GM23248 (cell line): ENCODE measurements around the gene TBX18. TPM values are rescaled to one million over a fixed set of nuclear protein-coding genes. Genes with fewer than 3 reads are reported as not detected.

Experiments used
- DNase-seq: peaks from one replicate; pipeline ENCODE4 v3.0.0-alpha.2; 2015
- H2AFZ ChIP-seq: fragments of 200-600 bp; sonication (generic); 2 replicates; pipeline ENCODE4 v1.6.1; 2016; ENCODE audit warnings: antibody characterized with exemption
- H3F3A ChIP-seq: fragments of 200-600 bp; sonication (generic); 2 replicates; pipeline ENCODE4 v1.6.1; 2016; ENCODE audit warnings: mild to moderate bottlenecking, antibody characterized with exemption, mixed run types; ENCODE audit not compliant: insufficient read depth
- H3K27ac ChIP-seq: fragments of 200-600 bp; sonication (generic); 2 replicates; pipeline ENCODE4 v1.5.1; 2016; ENCODE audit warnings: mild to moderate bottlenecking
- H3K27me3 ChIP-seq: fragments of 200-600 bp; sonication (generic); replicated peaks from 2 replicates; pipeline ENCODE4 v1.6.1; 2016; ENCODE audit warnings: mild to moderate bottlenecking; ENCODE audit not compliant: insufficient read depth
- H3K36me3 ChIP-seq: fragments of 200-600 bp; sonication (generic); 2 replicates; pipeline ENCODE4 v1.6.1; 2016; ENCODE audit warnings: low read depth, mild to moderate bottlenecking
- H3K4me1 ChIP-seq: fragments of 200-600 bp; sonication (generic); 2 replicates; pipeline ENCODE4 v1.6.1; 2016; ENCODE audit warnings: mild to moderate bottlenecking; ENCODE audit not compliant: insufficient read depth
- H3K4me2 ChIP-seq: fragments of 200-600 bp; sonication (generic); one replicate; pipeline ENCODE4 v1.6.1; 2016; ENCODE audit warnings: mild to moderate bottlenecking; ENCODE audit not compliant: unreplicated experiment
- H3K4me3 ChIP-seq: fragments of 200-600 bp; sonication (generic); 2 replicates; pipeline ENCODE4 v1.5.1; 2016; ENCODE audit warnings: mild to moderate bottlenecking
- H3K79me2 ChIP-seq: fragments of 200-600 bp; sonication (generic); 2 replicates; pipeline ENCODE4 v1.6.1; 2016; ENCODE audit warnings: mild to moderate bottlenecking; ENCODE audit not compliant: insufficient read depth
- H3K9ac ChIP-seq: fragments of 200-600 bp; sonication (generic); 2 replicates; pipeline ENCODE4 v1.6.1; 2016; ENCODE audit warnings: mild to moderate bottlenecking
- H3K9me2 ChIP-seq: fragments of 200-600 bp; sonication (generic); 2 replicates; pipeline ENCODE4 v1.6.1; 2016; ENCODE audit warnings: mixed run types, mild to moderate bottlenecking, moderate library complexity; ENCODE audit not compliant: insufficient read depth
- H3K9me3 ChIP-seq: fragments of 200-600 bp; sonication (generic); one replicate; pipeline ENCODE4 v1.6.1; 2017; ENCODE audit warnings: low read depth
- H4K20me1 ChIP-seq: fragments of 200-600 bp; sonication (generic); 2 replicates; pipeline ENCODE4 v1.6.0; 2016; ENCODE audit not compliant: insufficient read depth
- EZH2 ChIP-seq: fragments of 200-600 bp; sonication (generic); IDR thresholded peaks from 2 replicates; pipeline ENCODE4 v1.6.1; 2018; ENCODE audit warnings: antibody characterized with exemption, mild to moderate bottlenecking; ENCODE audit not compliant: insufficient read depth, poor library complexity, severe bottlenecking
- EZH2phosphoT487 ChIP-seq: fragments of 200-600 bp; sonication (generic); IDR thresholded peaks from 2 replicates; pipeline ENCODE4 v1.6.1; 2018; ENCODE audit warnings: antibody characterized with exemption, moderate library complexity, mild to moderate bottlenecking, low read depth; ENCODE audit not compliant: insufficient read depth
- WGBS, 2 experiments: methylation state at CpG; one replicate each; pipeline ENCODE4 v1.1.6; 2015 to 2017; ENCODE audit warnings: low lambda C conversion rate in 2 of 2, low coverage in 1 of 2; ENCODE audit errors: missing lambda C conversion rate in 2 of 2; 5-methylcytosine and 5-hydroxymethylcytosine counted together
- in situ Hi-C: fragments of 300-500 bp; cut with MboI; formaldehyde crosslinking; loops from 2 replicates; pipeline ENCODE4 v1.15.0; 2020
- polyA plus RNA-seq: library from polyadenylated mRNA; unstranded; fragments of >200 nt; fragmentation: Nextera tagmentation; extraction: Ambion mirVana; gene quantifications from 2 replicates; pipeline ENCODE4 v1.2.1, GENCODE V29; 2016
- total RNA-seq: library from RNA; depleted of rRNA; stranded (reverse); fragments of >200 nt; shearing (Covaris generic); gene quantifications from 2 replicates; pipeline ENCODE4 v1.2.3, GENCODE V29; 2014

TBX18 gene
- total and polyA plus RNA-seq, 2 experiments from 2014 or later: 5.7 to 16.2 TPM

DNA sequence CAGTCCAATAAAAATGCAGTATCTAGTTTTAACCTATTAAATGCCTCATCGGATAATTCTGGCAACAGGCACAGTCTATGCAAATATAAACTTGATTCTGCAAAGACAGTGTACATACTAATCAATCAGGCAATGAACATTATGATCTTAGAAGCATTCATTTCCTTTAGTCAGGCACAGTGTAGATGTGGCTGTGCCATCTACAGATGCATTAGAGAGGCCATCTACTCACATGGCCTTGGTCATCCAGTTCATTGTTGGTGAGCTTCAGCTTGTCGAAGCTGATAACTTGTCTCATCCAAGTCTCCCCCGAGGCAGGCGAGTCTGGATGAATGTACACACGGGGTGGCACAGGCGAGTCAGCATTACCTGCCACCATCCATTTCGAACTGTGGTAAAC is 7.9 kb downstream of the TBX18 start:
- in situ Hi-C loops: loop anchor here (25.0 kb wide), 2 partner anchors 731 to 869 kb away; no protein-coding TSS in a partner anchor

DNA sequence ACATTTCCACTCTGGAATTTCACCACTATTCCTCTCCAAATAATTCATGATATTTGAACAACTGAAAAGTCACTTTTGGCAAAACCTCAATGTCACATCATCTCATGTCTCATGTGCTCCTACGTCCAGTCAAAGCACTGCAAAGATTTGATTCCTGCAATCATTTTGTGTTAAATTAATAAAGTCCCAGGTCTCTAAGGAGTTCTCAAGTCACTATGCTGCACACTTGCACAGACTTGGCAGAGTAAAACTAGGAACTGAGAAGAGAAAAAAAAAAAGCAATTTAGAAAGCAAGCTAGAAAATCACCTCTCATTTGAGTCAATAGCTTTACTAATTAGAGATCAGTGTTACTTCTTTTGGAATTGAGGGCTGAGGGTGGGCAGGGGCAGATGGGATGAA is 11.2 kb downstream of the TBX18 start:
- no peak overlapping the region for H3K4me3 ChIP-seq
- H3K9ac ChIP-seq: no peak overlapping the region
- H3K9me3 ChIP-seq: no peaks in the 10 kb centered on the region
- H3K27ac ChIP-seq: no peak overlapping the region
- no peak for DNase-seq
- H3K36me3 ChIP-seq: peaks cover 27% of the 10 kb centered on the region
- H3K4me2 ChIP-seq: no peak overlapping the region
- in situ Hi-C loops: loop anchor here (25.0 kb wide), 2 partner anchors 734 to 866 kb away; no protein-coding TSS in a partner anchor
- no peaks in the 10 kb centered on the region for H3F3A ChIP-seq
- H3K4me1 ChIP-seq: peaks cover 11% of the 10 kb centered on the region; the same call in 1 of the 2 replicates
- H3K27me3 ChIP-seq: no peaks in the 10 kb centered on the region
- no peak for TF ChIP-seq EZH2
- no peak for TF ChIP-seq EZH2phosphoT487
- H3K9me2 ChIP-seq: no peaks in the 10 kb centered on the region
- H4K20me1 ChIP-seq: no peaks in the 10 kb centered on the region
- H2AFZ ChIP-seq: no peak overlapping the region
- 68 to 74% methylated on average over 1 of the region's 1 CpG for WGBS, 2 experiments
- peaks cover 66% of the 10 kb centered on the region for H3K79me2 ChIP-seq

More for the DNA sequence above, 7.9 kb downstream of the TBX18 start:
- H3K9me3 ChIP-seq: no peaks in the 10 kb centered on the region
- no peak overlapping the region for H3K4me3 ChIP-seq
- no peaks in the 10 kb centered on the region for H3K9me2 ChIP-seq
- WGBS, 2 experiments: 49% methylated on average over 7 of the region's 7 CpGs
- H4K20me1 ChIP-seq: no peaks in the 10 kb centered on the region
- H3K79me2 ChIP-seq: peaks cover 78% of the 10 kb centered on the region
- TF ChIP-seq EZH2phosphoT487: no peak
- no peak for TF ChIP-seq EZH2
- peaks cover 33% of the 10 kb centered on the region for H3K36me3 ChIP-seq
- DNase-seq: no peak
- H3K9ac ChIP-seq: no peak overlapping the region
- H3F3A ChIP-seq: peaks cover 9% of the 10 kb centered on the region; the same call in 1 of the 2 replicates
- H3K27me3 ChIP-seq: no peaks in the 10 kb centered on the region
- H3K4me1 ChIP-seq: peaks cover 39% of the 10 kb centered on the region
- no peak overlapping the region for H3K27ac ChIP-seq
- 0 out of 2 replicates have a peak overlapping the region, but pooled peaks have one; percentile 11 for H2AFZ ChIP-seq
- peak overlapping the region; percentile 7 for H3K4me2 ChIP-seq

DNA sequence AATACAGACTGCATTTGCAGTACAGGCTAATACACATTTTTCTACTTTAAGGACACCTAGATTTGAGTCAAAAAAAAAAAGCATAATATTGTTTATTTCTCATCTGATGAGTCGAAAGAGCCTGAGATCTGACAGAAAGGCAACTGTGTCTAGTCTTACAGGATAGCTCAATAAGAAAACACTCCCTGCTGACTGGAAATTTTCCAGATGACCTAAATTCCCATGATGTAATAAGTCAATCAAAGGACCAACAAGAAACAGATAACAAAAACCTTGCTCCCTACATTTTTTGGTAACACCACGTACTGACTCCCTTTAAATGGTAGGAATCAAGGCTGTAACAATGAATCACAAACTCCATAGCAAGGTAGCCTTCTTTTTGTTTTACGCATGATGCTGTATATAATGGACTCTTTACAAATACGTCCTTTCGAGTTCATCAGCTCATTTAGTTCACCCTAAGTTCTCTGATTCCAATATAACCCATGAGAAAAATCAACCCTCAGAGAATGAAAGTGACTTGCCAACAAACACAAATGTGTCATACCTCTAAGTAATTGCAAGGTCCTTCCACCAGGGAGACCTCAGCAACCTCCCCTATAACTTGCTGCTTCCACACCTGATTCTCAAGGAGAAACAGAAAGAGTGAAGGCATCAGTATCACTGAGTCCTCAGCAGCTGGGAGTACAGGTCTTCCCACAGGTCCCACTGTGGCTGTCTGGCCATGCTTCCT is 12.1 kb downstream of the TBX18 start:
- 69 to 78% methylated on average over 5 of the region's 5 CpGs for WGBS, 2 experiments
- no peak for DNase-seq
- no peak overlapping the region for H2AFZ ChIP-seq
- H4K20me1 ChIP-seq: no peaks in the 10 kb centered on the region
- peaks cover 67% of the 10 kb centered on the region for H3K79me2 ChIP-seq
- no peak overlapping the region for H3K27ac ChIP-seq
- H3K27me3 ChIP-seq: no peaks in the 10 kb centered on the region
- no peak overlapping the region for H3K4me2 ChIP-seq
- TF ChIP-seq EZH2: no peak
- TF ChIP-seq EZH2phosphoT487: no peak
- H3K4me3 ChIP-seq: no peak overlapping the region
- H3K9me2 ChIP-seq: no peaks in the 10 kb centered on the region
- H3K9ac ChIP-seq: no peak overlapping the region
- H3K36me3 ChIP-seq: peaks cover 30% of the 10 kb centered on the region
- no peaks in the 10 kb centered on the region for H3K9me3 ChIP-seq
- in situ Hi-C loops: loop anchor here (25.0 kb wide), 2 partner anchors 735 to 865 kb away; no protein-coding TSS in a partner anchor
- H3K4me1 ChIP-seq: peaks cover 10% of the 10 kb centered on the region; the same call in 1 of the 2 replicates
- no peaks in the 10 kb centered on the region for H3F3A ChIP-seq

DNA sequence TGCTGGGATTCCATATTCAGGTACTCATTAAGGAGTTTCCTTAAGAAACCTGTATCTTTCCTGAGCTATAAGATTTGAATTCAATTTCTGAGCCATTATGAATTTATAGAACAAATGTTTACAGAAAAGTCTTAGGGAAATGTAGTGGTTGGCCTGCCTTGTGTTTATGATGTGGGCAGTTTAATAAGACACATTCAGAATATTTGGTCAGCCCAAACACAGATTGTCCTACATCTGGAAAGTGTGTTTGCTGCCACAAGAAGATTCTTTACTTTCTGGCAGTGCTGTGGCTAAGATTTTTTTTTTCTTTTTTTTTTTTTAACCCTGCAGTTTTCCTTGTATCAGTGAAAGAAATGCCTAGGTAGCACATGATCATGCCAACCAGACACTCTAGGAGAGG is 15.2 kb downstream of the TBX18 start:
- no peak overlapping the region for H3K4me3 ChIP-seq
- H3K9ac ChIP-seq: no peak overlapping the region
- H3F3A ChIP-seq: peaks cover 4% of the 10 kb centered on the region; the same call in 1 of the 2 replicates
- no peaks in the 10 kb centered on the region for H3K9me3 ChIP-seq
- DNase-seq: no peak
- H4K20me1 ChIP-seq: no peaks in the 10 kb centered on the region
- peaks cover 51% of the 10 kb centered on the region for H3K79me2 ChIP-seq
- no peak overlapping the region for H3K27ac ChIP-seq
- in situ Hi-C loops: no loop called here
- H3K27me3 ChIP-seq: no peaks in the 10 kb centered on the region
- H3K9me2 ChIP-seq: no peaks in the 10 kb centered on the region
- peaks cover 31% of the 10 kb centered on the region for H3K36me3 ChIP-seq
- 0 out of 2 replicates have a peak, but pooled peaks cover 5% of the 10 kb centered on the region for H3K4me1 ChIP-seq
- H2AFZ ChIP-seq: no peak overlapping the region
- H3K4me2 ChIP-seq: no peak overlapping the region
- TF ChIP-seq EZH2 (no peak), EZH2phosphoT487 (no peak)
